Glutamatergic neuron (in vitro differentiated cells): ENCODE data around the gene TADA2B. TPM values are rescaled to one million over a fixed set of nuclear protein-coding genes. Genes with fewer than 3 reads are reported as not detected.

Experiments
- DNase-seq: peaks from one replicate; pipeline ENCODE4 v3.0.0; 2022
- H3K27ac Mint-ChIP-seq: one replicate; pipeline ENCODE4 v1.8.0; 2020; ENCODE audit warnings: mild to moderate bottlenecking, mixed read lengths, inconsistent platforms; ENCODE audit not compliant: unreplicated experiment
- H3K27me3 Mint-ChIP-seq: one replicate; pipeline ENCODE4 v1.8.0; 2020; ENCODE audit warnings: mild to moderate bottlenecking, moderate library complexity, mixed read lengths, inconsistent platforms; ENCODE audit not compliant: unreplicated experiment
- H3K36me3 Mint-ChIP-seq: one replicate; pipeline ENCODE4 v1.8.0; 2020; ENCODE audit warnings: mild to moderate bottlenecking, mixed read lengths, inconsistent platforms; ENCODE audit not compliant: unreplicated experiment
- H3K4me1 Mint-ChIP-seq: one replicate; pipeline ENCODE4 v1.8.0; 2020; ENCODE audit warnings: mild to moderate bottlenecking, low read depth, mixed read lengths, inconsistent platforms; ENCODE audit not compliant: unreplicated experiment
- H3K4me3 Mint-ChIP-seq: one replicate; pipeline ENCODE4 v1.8.0; 2020; ENCODE audit warnings: mild to moderate bottlenecking, mixed read lengths, inconsistent platforms; ENCODE audit not compliant: unreplicated experiment
- H3K9me3 Mint-ChIP-seq: one replicate; pipeline ENCODE4 v1.8.0; 2020; ENCODE audit warnings: mild to moderate bottlenecking, moderate library complexity, mixed read lengths, inconsistent platforms; ENCODE audit not compliant: unreplicated experiment
- CTCF ChIP-seq: fragments of 200-600 bp; sonication (generic); IDR thresholded peaks from one replicate; pipeline ENCODE4 v1.5.0; 2021; ENCODE audit not compliant: partially characterized antibody, unreplicated experiment
- total RNA-seq: library from RNA; stranded (reverse); fragmentation: NEBNext Ultra II Directional; extraction: Animal tissue kit (Norgen Biotek cat#: 25700); gene quantifications from one replicate; pipeline ENCODE4 v1.2.1, GENCODE V29; 2021; ENCODE audit not compliant: unreplicated experiment

The TADA2B gene
- total RNA-seq, 1 donor from 2014 or later = 14.3 TPM

DNA sequence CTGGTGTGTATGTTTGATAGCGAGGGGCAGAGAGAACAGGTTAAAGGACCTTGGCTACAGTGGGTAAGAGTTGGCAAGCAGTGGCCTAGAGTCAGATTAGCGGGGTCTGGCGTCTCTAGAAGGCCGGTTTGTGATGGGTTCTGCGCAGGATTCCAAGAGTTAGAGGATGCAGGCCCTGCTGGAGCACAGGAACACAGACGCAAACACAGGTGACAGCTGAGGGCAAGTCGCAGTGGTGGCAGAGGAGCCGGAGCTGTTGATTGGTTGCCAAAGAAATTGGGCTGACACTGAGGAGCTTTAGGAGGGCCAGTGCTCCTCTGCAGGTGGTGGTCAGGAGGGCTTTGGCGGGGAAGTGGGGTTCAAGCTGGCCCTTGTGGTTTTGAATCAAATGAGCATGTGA is 3.8 kb downstream of the TADA2B start:
- peaks cover 11% of the 10 kb centered on the region for H3K27me3 Mint-ChIP-seq
- H3K9me3 Mint-ChIP-seq = peaks cover 7% of the 10 kb centered on the region
- no peak for DNase-seq
- no peaks in the 10 kb centered on the region for H3K36me3 Mint-ChIP-seq
- no peak for TF ChIP-seq CTCF
- no peak overlapping the region for H3K27ac Mint-ChIP-seq
- H3K4me1 Mint-ChIP-seq = peaks cover 29% of the 10 kb centered on the region
- H3K4me3 Mint-ChIP-seq = no peak overlapping the region

DNA sequence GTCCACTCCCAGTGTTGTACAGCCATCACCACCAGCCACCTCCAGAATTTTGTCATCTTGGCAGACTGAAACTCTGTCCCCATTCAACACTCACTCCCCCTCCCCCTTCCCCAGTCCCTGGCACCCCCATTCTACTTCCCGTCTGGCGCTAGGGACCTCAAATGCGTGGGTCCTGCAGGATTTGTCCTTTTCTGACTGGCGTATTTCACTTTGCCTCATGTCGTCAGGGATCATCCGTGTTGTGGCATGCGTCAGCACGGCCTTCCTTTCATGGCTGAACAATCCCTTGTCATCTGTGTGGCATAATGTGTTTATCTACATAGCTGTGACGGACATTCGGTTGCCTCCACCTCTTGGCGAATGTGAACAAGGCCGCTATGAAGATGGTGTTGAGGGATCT is 5.5 kb downstream of the TADA2B start:
- H3K4me3 Mint-ChIP-seq = peak overlapping the region; percentile 12
- H3K27me3 Mint-ChIP-seq = peaks cover 11% of the 10 kb centered on the region
- no peaks in the 10 kb centered on the region for H3K36me3 Mint-ChIP-seq
- no peak for DNase-seq
- H3K9me3 Mint-ChIP-seq = peaks cover 7% of the 10 kb centered on the region
- H3K27ac Mint-ChIP-seq = no peak overlapping the region
- TF ChIP-seq CTCF = no peak
- H3K4me1 Mint-ChIP-seq = peaks cover 29% of the 10 kb centered on the region

- Mint-ChIP-seq H3K4me3 (no peak overlapping the region), H3K9me3 (peaks cover 5% of the 10 kb centered on the region), H3K4me1 (peaks cover 31% of the 10 kb centered on the region), H3K27ac (no peak overlapping the region), H3K36me3 (peaks cover 4% of the 10 kb centered on the region), H3K27me3 (peaks cover 12% of the 10 kb centered on the region)
- no peak for DNase-seq
- TF ChIP-seq CTCF = no peak
These were observed 6.1 kb downstream of the TADA2B start for GRCh38 chr4:7049295-7049694.

DNA sequence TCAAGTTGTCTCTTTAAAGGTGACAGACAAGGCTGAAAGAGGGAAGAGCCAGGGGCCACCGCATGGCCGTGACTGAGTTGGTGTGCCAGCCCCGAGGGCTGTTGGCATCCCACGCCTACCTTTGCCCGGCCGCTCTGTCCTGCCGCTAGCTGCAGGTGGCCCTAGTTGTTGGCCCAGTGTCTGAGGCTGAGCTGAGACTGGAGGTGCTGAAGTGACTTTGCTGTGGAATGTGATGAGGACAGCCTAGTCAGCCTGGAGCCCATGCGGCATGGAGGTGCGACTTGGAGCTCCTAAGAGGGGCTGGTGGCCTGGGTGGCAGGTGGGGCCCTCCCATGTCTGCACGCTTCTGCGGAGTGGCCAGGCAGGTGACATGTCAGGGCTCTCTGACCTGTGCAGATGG is 6.6 kb downstream of the TADA2B start:
- Mint-ChIP-seq H3K27me3 (peaks cover 10% of the 10 kb centered on the region), H3K36me3 (peaks cover 7% of the 10 kb centered on the region), H3K9me3 (peaks cover 4% of the 10 kb centered on the region), H3K4me3 (no peak overlapping the region), H3K4me1 (peaks cover 29% of the 10 kb centered on the region), H3K27ac (no peak overlapping the region)
- DNase-seq = no peak
- TF ChIP-seq CTCF = no peak

DNA sequence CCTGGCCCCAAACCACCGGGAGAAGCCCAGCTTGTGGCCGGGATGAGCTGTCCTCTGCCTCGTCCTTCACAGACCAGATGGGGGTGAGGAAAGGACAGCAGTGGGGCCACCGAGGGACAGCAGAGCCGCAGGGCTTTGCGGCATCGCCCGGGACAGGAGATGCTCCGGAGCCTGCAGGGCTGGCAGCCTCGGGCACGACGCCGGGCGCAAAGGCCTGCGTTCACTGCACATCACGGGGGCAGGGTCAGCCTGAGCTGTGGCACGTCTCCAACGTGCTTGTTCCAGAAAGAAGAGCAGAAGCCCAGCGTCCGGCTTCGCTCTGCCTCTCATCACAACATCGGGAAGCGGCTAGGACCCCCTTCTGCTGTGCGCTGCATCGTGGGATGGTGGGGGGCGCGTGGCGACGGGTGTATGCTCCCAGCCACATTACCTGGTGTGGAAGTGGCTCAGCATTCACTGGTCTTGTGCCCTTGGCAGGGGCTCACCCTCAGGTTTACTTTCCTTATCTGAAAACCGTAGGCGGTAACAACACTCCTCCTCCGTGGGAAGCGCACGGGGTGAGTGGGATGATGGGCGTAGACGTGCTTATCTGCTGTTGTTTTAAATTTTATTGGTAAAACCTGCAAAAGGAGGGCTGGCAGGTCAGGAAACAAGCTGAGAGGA is 7.4 kb downstream of the TADA2B start:
- DNase-seq = no peak
- Mint-ChIP-seq H3K9me3 (peaks cover 2% of the 10 kb centered on the region), H3K36me3 (peaks cover 7% of the 10 kb centered on the region), H3K4me1 (peaks cover 21% of the 10 kb centered on the region), H3K4me3 (no peak overlapping the region), H3K27me3 (peaks cover 6% of the 10 kb centered on the region), H3K27ac (no peak overlapping the region)
- no peak for TF ChIP-seq CTCF
